ENCODE measurements around the gene CATSPERB.

Gene CATSPERB, protein sequence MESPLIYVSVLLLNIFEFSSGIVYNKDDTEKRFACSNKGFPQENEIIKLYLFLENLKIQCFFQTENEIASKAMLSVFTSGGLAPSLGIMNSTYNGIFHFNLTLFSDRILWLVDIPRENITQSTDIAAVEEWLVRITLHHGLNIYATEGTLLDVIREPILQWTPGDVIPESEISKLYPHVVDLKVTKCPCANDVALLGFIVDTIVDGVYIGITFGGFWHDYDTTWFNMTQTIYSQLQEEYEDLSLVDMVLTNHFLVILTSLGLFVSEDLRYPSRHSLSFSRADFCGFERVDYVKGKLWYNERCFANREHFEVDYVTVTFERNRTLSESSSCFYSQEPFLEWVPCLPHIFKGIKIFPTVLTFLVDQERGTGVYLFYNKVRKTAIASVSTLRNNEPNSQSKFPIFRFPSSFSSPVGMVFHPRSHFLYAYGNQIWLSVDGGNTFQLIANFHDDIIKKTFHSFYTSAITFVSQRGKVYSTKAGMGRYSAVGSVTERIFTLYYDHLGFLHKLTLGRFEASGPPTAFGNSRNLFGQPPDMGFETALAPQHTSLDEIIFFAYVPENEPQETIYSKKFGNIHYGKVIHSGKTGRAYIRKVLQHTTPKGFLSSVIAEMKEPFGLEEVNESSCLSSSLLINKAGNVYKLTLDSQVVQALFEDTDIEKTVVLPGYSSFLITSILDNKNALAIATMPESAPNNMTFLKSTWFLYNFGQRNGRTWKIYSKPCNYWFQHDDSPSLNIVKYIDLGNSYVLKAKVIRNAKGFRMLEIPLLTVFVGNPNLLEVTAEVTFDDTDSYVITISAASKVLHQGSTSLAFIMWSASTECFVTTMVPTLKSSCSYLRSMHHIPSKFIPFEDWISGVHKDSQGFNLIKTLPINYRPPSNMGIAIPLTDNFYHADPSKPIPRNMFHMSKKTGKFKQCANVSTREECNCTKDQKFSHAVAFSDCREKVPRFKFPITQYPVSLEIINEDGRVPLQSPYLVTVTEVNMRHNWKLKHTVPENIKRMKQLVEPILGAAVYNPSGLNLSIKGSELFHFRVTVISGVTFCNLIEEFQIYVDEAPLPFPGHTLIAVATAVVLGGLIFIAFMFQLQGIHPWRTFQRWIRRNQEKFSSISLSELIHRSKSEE

DNA sequence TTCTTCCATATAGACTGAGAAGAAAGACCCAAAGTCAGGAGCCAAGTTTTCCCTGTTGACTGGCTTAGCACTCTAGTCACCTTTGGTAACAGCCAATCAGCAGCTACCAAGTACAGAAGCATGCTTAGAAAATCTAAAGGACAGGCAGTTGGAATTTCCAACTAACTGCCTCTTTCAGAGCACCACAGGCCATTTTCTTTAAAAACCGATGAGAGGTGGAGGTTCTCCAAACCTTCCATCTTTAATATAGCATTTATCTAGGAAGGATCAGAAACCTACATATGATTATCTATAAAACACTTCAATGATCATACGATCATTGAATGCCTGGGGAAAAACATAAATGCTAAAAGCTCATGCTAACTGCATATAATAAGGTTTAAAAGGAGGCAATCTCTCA, at the start of gene CATSPERB:
TSS of gene CATSPERB (minus strand) at position 101 of the 400 bp plus-strand sequence. CDS start 2,607 bp downstream, outside the sequence.
- TF ChIP-seq, protein P1, sequence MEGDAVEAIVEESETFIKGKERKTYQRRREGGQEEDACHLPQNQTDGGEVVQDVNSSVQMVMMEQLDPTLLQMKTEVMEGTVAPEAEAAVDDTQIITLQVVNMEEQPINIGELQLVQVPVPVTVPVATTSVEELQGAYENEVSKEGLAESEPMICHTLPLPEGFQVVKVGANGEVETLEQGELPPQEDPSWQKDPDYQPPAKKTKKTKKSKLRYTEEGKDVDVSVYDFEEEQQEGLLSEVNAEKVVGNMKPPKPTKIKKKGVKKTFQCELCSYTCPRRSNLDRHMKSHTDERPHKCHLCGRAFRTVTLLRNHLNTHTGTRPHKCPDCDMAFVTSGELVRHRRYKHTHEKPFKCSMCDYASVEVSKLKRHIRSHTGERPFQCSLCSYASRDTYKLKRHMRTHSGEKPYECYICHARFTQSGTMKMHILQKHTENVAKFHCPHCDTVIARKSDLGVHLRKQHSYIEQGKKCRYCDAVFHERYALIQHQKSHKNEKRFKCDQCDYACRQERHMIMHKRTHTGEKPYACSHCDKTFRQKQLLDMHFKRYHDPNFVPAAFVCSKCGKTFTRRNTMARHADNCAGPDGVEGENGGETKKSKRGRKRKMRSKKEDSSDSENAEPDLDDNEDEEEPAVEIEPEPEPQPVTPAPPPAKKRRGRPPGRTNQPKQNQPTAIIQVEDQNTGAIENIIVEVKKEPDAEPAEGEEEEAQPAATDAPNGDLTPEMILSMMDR (conservative IDR thresholded peaks at IDR 0.05; ENCODE audit: low read length), result no peak
- TF ChIP-seq EZH2phosphoT487 (IDR thresholded peaks at IDR 0.05; ENCODE audit: borderline replicate concordance), result no peak
- Histone ChIP-seq H4K20me1 (ENCODE audit: insufficient read depth, low read length, poor library complexity, severe bottlenecking) (no peaks in the 10 kb centered on the region), H2AFZ (ENCODE audit: low read length) (no peak within 1 kb of the TSS), H3K27me3 (ENCODE audit: insufficient read depth, low read length, poor library complexity, severe bottlenecking) (no peaks in the 10 kb centered on the region), H3K9ac (ENCODE audit: low read depth, low read length, poor library complexity, severe bottlenecking) (no peak within 1 kb of the TSS), H3K4me3 (ENCODE audit: low read length, poor library complexity, severe bottlenecking) (no peak within 1 kb of the TSS), H3K4me1 (ENCODE audit: insufficient read depth, low read length, poor library complexity, severe bottlenecking) (peaks cover 11% of the 10 kb centered on the region), H3K36me3 (ENCODE audit: insufficient read depth, low read length) (no peaks in the 10 kb centered on the region), H3K4me2 (ENCODE audit: low read depth, low read length, poor library complexity, severe bottlenecking) (no peak within 1 kb of the TSS), H3F3A (ENCODE audit: low read depth) (no peaks in the 10 kb centered on the region), H3K9me2 (replicated peaks; ENCODE audit: low read depth, low read length) (no peaks in the 10 kb centered on the region), H3K9me3 (ENCODE audit: insufficient read depth, low read depth, low read length) (no peaks in the 10 kb centered on the region), H3K79me2 (ENCODE audit: insufficient read depth, low read length) (no peaks in the 10 kb centered on the region)

DNA sequence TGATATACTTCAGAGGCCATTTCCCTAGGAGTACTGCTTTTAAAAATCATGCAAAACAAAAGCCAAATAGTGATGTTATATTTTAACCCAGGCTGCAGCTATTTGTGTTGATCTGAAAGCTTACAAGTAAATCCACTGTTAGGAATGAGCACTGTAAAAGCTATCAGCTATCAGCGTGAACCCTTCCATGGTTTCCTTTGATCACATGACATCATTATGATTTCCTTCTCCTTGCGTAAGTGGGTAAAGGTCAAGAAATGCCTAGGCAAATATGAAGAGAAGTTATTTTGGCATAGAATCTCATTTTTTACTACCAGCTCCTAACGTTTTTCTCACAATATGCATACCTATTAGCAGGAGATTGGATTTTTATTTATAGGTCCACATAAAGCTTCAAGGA, 48.6 kb upstream of the CATSPERB start:
- Histone ChIP-seq H3K79me2 (ENCODE audit: insufficient read depth, low read length) (no peaks in the 10 kb centered on the region), H2AFZ (ENCODE audit: low read length) (peak overlapping the region; percentile 5; the same call in 1 of the 2 replicates), H3K9ac (ENCODE audit: low read depth, low read length, poor library complexity, severe bottlenecking) (no peak overlapping the region), H4K20me1 (ENCODE audit: insufficient read depth, low read length, poor library complexity, severe bottlenecking) (no peaks in the 10 kb centered on the region), H3K4me1 (ENCODE audit: insufficient read depth, low read length, poor library complexity, severe bottlenecking) (peaks cover 8% of the 10 kb centered on the region), H3K4me2 (ENCODE audit: low read depth, low read length, poor library complexity, severe bottlenecking) (no peak overlapping the region), H3K27me3 (ENCODE audit: insufficient read depth, low read length, poor library complexity, severe bottlenecking) (no peaks in the 10 kb centered on the region), H3K36me3 (ENCODE audit: insufficient read depth, low read length) (no peaks in the 10 kb centered on the region), H3K9me2 (replicated peaks; ENCODE audit: low read depth, low read length) (no peaks in the 10 kb centered on the region), H3F3A (ENCODE audit: low read depth) (no peaks in the 10 kb centered on the region), H3K9me3 (ENCODE audit: insufficient read depth, low read depth, low read length) (no peaks in the 10 kb centered on the region), H3K4me3 (ENCODE audit: low read length, poor library complexity, severe bottlenecking) (no peak overlapping the region)
- TF ChIP-seq, protein P1 (conservative IDR thresholded peaks at IDR 0.05; ENCODE audit: low read length), result no peak
- no peak for TF ChIP-seq EZH2phosphoT487 (IDR thresholded peaks at IDR 0.05; ENCODE audit: borderline replicate concordance)

DNA sequence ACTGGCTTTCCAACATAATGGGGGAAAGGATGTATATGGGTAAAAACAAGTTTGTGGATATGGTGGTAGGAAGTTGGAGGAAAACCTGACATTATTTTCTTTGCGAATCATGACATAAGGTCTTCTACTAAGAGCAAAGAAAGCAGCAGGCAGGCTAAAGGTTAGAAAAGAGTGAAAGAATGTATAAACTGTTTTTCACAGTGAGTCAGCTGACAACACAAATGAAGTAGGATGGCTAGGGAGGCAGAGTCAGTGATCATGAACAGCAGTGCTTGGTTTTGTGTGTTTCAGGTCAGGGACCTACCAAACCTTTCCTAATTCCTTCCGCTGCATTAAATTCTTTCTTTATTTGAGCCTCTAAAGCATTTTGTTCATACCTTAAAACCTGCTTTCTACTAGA, 46.3 kb upstream of the CATSPERB start:
- no peaks in the 10 kb centered on the region for H3K36me3 ChIP-seq (ENCODE audit: insufficient read depth, low read length)
- no peaks in the 10 kb centered on the region for H3K9me2 ChIP-seq (replicated peaks; ENCODE audit: low read depth, low read length)
- H4K20me1 ChIP-seq (ENCODE audit: insufficient read depth, low read length, poor library complexity, severe bottlenecking), result no peaks in the 10 kb centered on the region
- H3K27me3 ChIP-seq (ENCODE audit: insufficient read depth, low read length, poor library complexity, severe bottlenecking), result no peaks in the 10 kb centered on the region
- peaks cover 8% of the 10 kb centered on the region for H3K4me1 ChIP-seq (ENCODE audit: insufficient read depth, low read length, poor library complexity, severe bottlenecking)
- no peaks in the 10 kb centered on the region for H3K9me3 ChIP-seq (ENCODE audit: insufficient read depth, low read depth, low read length)
- no peak for TF ChIP-seq EZH2phosphoT487 (IDR thresholded peaks at IDR 0.05; ENCODE audit: borderline replicate concordance)
- TF ChIP-seq, protein P1 (conservative IDR thresholded peaks at IDR 0.05; ENCODE audit: low read length), result no peak
- H2AFZ ChIP-seq (ENCODE audit: low read length), result no peak overlapping the region
- no peaks in the 10 kb centered on the region for H3F3A ChIP-seq (ENCODE audit: low read depth)
- H3K4me2 ChIP-seq (ENCODE audit: low read depth, low read length, poor library complexity, severe bottlenecking), result no peak overlapping the region
- no peaks in the 10 kb centered on the region for H3K79me2 ChIP-seq (ENCODE audit: insufficient read depth, low read length)
- H3K9ac ChIP-seq (ENCODE audit: low read depth, low read length, poor library complexity, severe bottlenecking), result no peak overlapping the region
- H3K4me3 ChIP-seq (ENCODE audit: low read length, poor library complexity, severe bottlenecking), result no peak overlapping the region
